ENCODE results near the gene HS6ST2. TPM values are rescaled to one million over a fixed set of nuclear protein-coding genes. Genes with fewer than 3 reads are reported as not detected.

The HS6ST2 gene
- total RNA-seq, 1 experiment from 2014 or later = 24.6 TPM

- no peak for TF ChIP-seq POLR2A (IDR thresholded peaks at IDR 0.05; ENCODE audit: borderline replicate concordance, extremely low read depth, insufficient read depth, insufficient read length)
Measured at GRCh38 chrX:132665676-132666075, 292.8 kb downstream of the HS6ST2 start (continued).

DNA sequence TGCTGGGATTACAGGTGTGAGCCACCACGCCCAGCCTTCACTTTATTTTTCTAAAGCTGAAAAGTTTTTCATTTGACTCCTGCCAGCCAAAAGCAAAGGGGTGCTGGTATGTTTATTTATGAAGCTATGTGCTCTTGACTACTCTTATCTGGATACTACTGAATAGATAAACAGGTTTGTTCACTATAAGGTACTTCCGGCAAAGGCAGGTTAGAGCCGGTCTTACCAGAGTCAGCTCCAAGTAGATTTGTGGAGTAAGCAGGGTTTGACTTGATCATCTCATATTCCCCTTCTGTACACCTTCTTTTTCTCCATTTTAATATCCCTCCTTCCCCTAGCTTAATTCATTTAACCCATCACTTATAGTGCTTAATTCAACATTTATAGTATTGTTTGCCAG is 294.2 kb downstream of the HS6ST2 start:
- ATAC-seq (no peak), DNase-seq (ENCODE audit: low read depth, low spot score) (no peak)
- no peaks in the 10 kb centered on the region for H3K4me1 ChIP-seq (ENCODE audit: control insufficient read depth in 1 of 2, insufficient read depth in 2 of 2, low read length in 2 of 2)
- H3K79me2 ChIP-seq (ENCODE audit: insufficient read depth, low read length) = no peaks in the 10 kb centered on the region
- no peak overlapping the region for H2AFZ ChIP-seq (ENCODE audit: low read depth, low read length, poor library complexity, severe bottlenecking)
- ChIA-PET POLR2A (no interaction called here), RAD21 (ENCODE audit: low non-redundant PET in 1 of 2, low total read pairs in 2 of 2, uncharacterized antibody in 2 of 2, unreplicated experiment in 2 of 2) (interaction anchor here in 1 of 2 experiments (0.6 kb wide), 1 partner anchor 537 kb away, joined by 3 read pairs; no protein-coding TSS in a partner anchor), CTCF (no interaction called here)
- H3K4me3 ChIP-seq (replicated peaks in 1 of 2; ENCODE audit: low read depth in 1 of 2, low read length in 2 of 2) = no peak overlapping the region
- BruUV-seq (replicated peaks) = no TSS peak
- H3K9me3 ChIP-seq (ENCODE audit: control insufficient read depth in 1 of 2, insufficient read depth in 1 of 2, low read depth in 1 of 2, low read length in 2 of 2) = no peaks in the 10 kb centered on the region
- intact Hi-C loops (cut with micrococcal nuclease) = no loop called here
- no peak for TF ChIP-seq MAX (IDR thresholded peaks at IDR 0.05)
- TF ChIP-seq EZH2phosphoT487 (IDR thresholded peaks at IDR 0.05; ENCODE audit: borderline replicate concordance) = no peak
- no peaks in the 10 kb centered on the region for H3K9me2 ChIP-seq (ENCODE audit: insufficient read depth)
- no peaks in the 10 kb centered on the region for H4K20me1 ChIP-seq (ENCODE audit: insufficient read depth)
- no peaks in the 10 kb centered on the region for H3K36me3 ChIP-seq (ENCODE audit: control insufficient read depth in 1 of 2, insufficient read depth in 2 of 2, low read length in 2 of 2)
- no peaks in the 10 kb centered on the region for H3K27me3 ChIP-seq (ENCODE audit: insufficient read depth, low read length)
- H3K27ac ChIP-seq (ENCODE audit: low read depth, low read length) = no peak overlapping the region
- no peak overlapping the region for H3K4me2 ChIP-seq (ENCODE audit: low read length)
- H3K9ac ChIP-seq (ENCODE audit: low read length) = no peak overlapping the region

GRCh38 chrX:132662844-132663243 is 295.6 kb downstream of the HS6ST2 start:
- Histone ChIP-seq H3K4me3 (replicated peaks in 1 of 2; ENCODE audit: low read depth in 1 of 2, low read length in 2 of 2) (no peak overlapping the region), H3K79me2 (ENCODE audit: insufficient read depth, low read length) (no peaks in the 10 kb centered on the region), H3K9me3 (ENCODE audit: control insufficient read depth in 1 of 2, insufficient read depth in 1 of 2, low read depth in 1 of 2, low read length in 2 of 2) (no peaks in the 10 kb centered on the region), H3K27ac (ENCODE audit: low read depth, low read length) (no peak overlapping the region), H3K27me3 (ENCODE audit: insufficient read depth, low read length) (no peaks in the 10 kb centered on the region), H3K9ac (ENCODE audit: low read length) (no peak overlapping the region), H4K20me1 (ENCODE audit: insufficient read depth) (no peaks in the 10 kb centered on the region), H3K4me1 (ENCODE audit: control insufficient read depth in 1 of 2, insufficient read depth in 2 of 2, low read length in 2 of 2) (no peaks in the 10 kb centered on the region), H2AFZ (ENCODE audit: low read depth, low read length, poor library complexity, severe bottlenecking) (no peak overlapping the region), H3K9me2 (ENCODE audit: insufficient read depth) (no peaks in the 10 kb centered on the region), H3K36me3 (ENCODE audit: control insufficient read depth in 1 of 2, insufficient read depth in 2 of 2, low read length in 2 of 2) (no peaks in the 10 kb centered on the region), H3K4me2 (ENCODE audit: low read length) (no peak overlapping the region)
- no TSS peak for BruUV-seq (replicated peaks)
- ChIA-PET RAD21 (ENCODE audit: low non-redundant PET in 1 of 2, low total read pairs in 2 of 2, uncharacterized antibody in 2 of 2, unreplicated experiment in 2 of 2) (no interaction called here), POLR2A (no interaction called here), CTCF (no interaction called here)
- intact Hi-C loops (cut with micrococcal nuclease) = no loop called here
- no peak for ATAC-seq
- DNase-seq (ENCODE audit: low read depth, low spot score) = no peak
- TF ChIP-seq, protein P1, sequence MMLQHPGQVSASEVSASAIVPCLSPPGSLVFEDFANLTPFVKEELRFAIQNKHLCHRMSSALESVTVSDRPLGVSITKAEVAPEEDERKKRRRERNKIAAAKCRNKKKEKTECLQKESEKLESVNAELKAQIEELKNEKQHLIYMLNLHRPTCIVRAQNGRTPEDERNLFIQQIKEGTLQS (IDR thresholded peaks at IDR 0.05) = no peak
- TF ChIP-seq MAX (IDR thresholded peaks at IDR 0.05) = no peak
- no peak for TF ChIP-seq RAD21 (IDR thresholded peaks at IDR 0.05; ENCODE audit: low read depth)
- TF ChIP-seq, protein P2, sequence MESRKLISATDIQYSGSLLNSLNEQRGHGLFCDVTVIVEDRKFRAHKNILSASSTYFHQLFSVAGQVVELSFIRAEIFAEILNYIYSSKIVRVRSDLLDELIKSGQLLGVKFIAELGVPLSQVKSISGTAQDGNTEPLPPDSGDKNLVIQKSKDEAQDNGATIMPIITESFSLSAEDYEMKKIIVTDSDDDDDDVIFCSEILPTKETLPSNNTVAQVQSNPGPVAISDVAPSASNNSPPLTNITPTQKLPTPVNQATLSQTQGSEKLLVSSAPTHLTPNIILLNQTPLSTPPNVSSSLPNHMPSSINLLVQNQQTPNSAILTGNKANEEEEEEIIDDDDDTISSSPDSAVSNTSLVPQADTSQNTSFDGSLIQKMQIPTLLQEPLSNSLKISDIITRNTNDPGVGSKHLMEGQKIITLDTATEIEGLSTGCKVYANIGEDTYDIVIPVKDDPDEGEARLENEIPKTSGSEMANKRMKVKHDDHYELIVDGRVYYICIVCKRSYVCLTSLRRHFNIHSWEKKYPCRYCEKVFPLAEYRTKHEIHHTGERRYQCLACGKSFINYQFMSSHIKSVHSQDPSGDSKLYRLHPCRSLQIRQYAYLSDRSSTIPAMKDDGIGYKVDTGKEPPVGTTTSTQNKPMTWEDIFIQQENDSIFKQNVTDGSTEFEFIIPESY (IDR thresholded peaks at IDR 0.05; ENCODE audit: extremely low read depth, insufficient replicate concordance, low read length) = no peak
- no peak for TF ChIP-seq ZNF274 (IDR thresholded peaks at IDR 0.05; ENCODE audit: low read depth, low read length)
- TF ChIP-seq YY1 (IDR thresholded peaks at IDR 0.05; ENCODE audit: extremely low read depth, insufficient replicate concordance, low read depth, low read length) = no peak
- no peak for TF ChIP-seq CBX3 (IDR thresholded peaks at IDR 0.05; ENCODE audit: low read depth)
- no peak for TF ChIP-seq CEBPB (IDR thresholded peaks at IDR 0.05; ENCODE audit: low read depth)
- TF ChIP-seq POLR2AphosphoS5 (IDR thresholded peaks at IDR 0.05; ENCODE audit: low read depth, low read length) = no peak
- TF ChIP-seq SIN3A (IDR thresholded peaks at IDR 0.05; ENCODE audit: low read depth) = no peak
- no peak for TF ChIP-seq JUND (IDR thresholded peaks at IDR 0.05)
- TF ChIP-seq EGR1 (IDR thresholded peaks at IDR 0.05; ENCODE audit: low read depth) = no peak
- no peak for TF ChIP-seq ZFX (IDR thresholded peaks at IDR 0.05)

Measured in HCT116 (cell line).